Loucy (cell line): ENCODE measurements around the gene LRRC63.

Experiments
- CTCF ChIP-seq: fragments of 200-600 bp; sonication (generic); conservative IDR thresholded peaks from 2 replicates; pipeline ENCODE4 v1.5.1; 2014; ENCODE audit warnings: mild to moderate bottlenecking, antibody characterized with exemption, low read length
- EZH2phosphoT487 ChIP-seq: fragments of 200-600 bp; IDR thresholded peaks from 2 replicates; pipeline ENCODE4 v1.6.1; 2018; ENCODE audit warnings: antibody characterized with exemption, mild to moderate bottlenecking, moderate library complexity, borderline replicate concordance

GRCh38 chr13:46176756-46177155, 35.0 kb upstream of the LRRC63 start:
- no peak for TF ChIP-seq CTCF
- TF ChIP-seq EZH2phosphoT487: no peak
